OCI-M1 (cell line): ENCODE results near the gene TDG.

ENCODE experiments used
- DNase-seq: peaks from one replicate; lab custom pipeline; 2025; lab: John Stamatoyannopoulos, UW

Gene TDG

GRCh38 chr12:103965590-103966504 lies at the start of gene TDG:
TDG (plus strand) TSS chr12:103965872; CDS start chr12:103966038, 166 bp downstream.
- DNase-seq = peak; percentile 98

DNA sequence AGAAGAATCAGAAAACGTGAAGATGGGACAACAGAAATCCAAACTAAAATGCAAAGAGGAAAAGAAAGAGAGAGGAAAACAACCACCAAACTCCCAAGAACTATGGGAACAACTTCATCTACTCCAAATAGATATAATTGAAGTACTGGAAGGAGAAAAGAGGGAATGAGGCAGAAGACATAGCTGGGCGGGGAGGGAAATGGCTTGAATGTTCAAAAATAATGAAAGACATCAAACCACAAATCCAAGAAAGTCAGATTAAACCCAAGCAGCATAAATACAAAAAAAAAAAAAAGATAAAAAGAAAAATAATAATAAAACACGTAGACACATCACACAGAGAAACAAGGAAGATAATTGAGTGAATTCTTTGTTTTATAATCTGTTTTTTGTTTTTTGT lies 47.8 kb upstream of the TDG start:
- no peak for DNase-seq

- no peak for DNase-seq
These were observed 40.7 kb upstream of the TDG start for GRCh38 chr12:103924761-103925641.

DNA sequence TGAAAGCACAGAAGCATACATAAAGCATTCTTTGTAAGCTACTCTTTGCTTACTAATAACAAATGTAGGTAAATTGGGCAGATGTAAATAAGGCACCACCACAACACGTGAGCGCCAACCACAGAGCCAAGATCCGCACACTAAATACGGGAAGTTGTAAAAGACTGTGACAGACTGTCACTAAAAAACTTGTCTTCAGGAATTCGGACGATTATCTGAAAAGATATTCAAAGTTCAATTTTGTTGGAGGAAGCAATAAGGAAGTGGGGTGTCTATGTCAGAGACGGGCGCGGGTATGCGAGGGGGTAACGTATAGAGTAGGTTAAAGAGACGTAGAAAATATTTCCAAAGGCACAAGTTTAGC lies 37.0 kb upstream of the TDG start:
- peak; percentile 75 for DNase-seq

GRCh38 chr12:103929046-103929783 lies 36.5 kb upstream of the TDG start:
- DNase-seq = peak; percentile 96

DNA sequence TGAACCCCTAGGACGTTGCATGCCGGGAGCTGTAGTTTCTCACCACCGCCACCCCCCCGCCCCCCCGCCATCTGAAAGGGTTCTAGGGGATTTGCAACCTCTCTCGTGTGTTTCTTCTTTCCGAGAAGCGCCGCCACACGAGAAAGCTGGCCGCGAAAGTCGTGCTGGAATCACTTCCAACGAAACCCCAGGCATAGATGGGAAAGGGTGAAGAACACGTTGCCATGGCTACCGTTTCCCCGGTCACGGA lies 36.0 kb upstream of the TDG start:
- no peak for DNase-seq

GRCh38 chr12:103930034-103930786 lies 35.5 kb upstream of the TDG start, which contains the start of gene HSP90B1:
HSP90B1 (plus strand) TSS chr12:103930410; CDS start chr12:103930516, 106 bp downstream.
- DNase-seq = peak; percentile 99

DNA sequence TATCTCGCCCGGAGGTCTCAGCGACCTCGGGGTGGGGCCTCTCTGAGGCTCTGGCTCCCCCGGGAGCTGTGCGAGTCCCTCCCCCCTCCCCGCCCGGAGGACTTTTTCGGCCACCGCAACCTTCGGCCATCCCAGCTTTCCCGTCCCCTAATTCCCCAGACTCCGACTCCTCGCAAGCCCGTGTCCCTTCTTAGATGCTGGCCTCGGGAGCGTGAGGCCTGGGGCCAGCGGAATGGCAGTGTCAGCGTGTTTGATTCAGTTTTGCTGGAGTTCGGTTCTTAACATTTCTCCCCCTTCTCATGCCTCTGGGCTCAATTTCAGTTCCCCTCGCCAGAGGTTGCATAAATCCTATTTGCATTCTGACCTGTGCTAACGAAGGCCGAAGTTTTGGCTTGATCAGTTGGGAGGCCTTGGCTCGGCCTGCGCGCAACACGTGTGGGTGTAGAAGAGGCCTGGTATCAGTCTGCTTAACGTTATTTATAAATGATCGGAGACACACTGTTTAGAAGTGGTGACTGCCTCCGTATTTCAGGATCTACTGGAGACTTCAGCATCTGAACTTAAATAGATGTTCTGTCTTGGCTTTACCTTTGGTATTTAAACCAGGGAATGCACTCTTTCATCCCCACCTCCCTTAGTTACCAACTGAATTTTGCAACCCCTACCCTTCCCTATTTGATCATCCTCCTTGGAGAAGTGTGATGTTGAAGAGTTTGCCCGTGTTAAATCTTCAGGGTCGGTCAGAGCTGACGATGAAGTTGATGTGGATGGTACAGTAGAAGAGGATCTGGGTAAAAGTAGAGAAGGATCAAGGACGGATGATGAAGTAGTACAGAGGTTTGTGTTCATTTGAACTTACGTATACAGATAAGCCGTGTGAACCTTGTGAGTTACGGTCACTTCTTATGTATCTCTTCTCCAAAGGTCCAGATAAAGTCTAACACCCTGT lies 34.6 kb upstream of the TDG start:
- DNase-seq = peak; percentile 66

GRCh38 chr12:103933237-103933636 lies 32.4 kb upstream of the TDG start:
- no peak for DNase-seq

- no peak for DNase-seq
These were observed 29.0 kb upstream of the TDG start for GRCh38 chr12:103936679-103937078.

DNA sequence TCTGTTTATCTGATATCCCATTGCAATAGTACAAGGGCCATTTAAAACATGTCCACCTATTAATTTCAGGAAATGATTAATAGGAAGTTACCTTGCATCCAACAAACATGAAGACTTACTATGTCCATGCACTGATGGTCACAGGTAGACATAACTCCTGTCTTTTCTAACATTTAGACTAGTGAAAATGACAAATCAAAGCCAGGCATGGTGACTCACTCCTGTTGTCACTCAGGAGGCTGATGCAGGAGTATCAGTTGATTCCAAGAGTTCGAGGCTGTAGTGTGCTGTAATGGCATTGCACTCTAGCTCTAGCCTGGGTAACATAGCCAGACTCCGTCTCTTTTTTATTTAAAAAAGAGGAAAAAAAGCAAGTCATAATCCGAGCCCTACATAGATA lies 20.7 kb upstream of the TDG start:
- no peak for DNase-seq

GRCh38 chr12:103947871-103948555 lies 17.7 kb upstream of the TDG start:
- DNase-seq = peak; percentile 65

DNA sequence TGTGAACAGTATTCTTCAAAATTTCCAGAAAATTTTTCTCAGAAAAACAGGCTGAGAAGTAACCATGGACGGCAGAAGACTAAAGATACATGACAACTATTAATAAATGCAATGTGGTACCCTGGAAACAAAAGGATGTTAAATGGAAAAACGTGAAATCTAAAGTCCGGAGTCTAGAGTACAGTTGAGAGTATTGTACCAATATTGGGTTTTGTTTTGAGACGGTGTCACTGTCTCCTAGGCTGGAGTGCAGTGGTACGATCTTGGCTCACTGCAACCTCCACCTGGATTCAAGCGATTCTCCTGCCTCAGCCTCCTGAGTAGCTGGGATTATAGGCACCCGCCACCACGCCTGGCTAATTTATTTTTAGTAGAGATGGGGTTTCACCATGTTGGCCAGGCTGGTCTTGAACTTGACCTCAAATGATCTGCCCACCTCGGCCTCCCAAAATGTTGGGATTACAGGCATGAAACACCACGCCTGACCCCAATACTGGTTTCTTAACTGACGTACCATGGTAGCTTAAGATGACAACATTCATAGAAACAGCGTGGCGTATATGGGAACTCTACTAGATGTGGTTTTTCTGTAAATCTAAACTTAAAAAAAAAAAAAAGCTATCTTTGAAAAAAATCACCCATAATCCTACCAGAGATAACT lies 16.8 kb upstream of the TDG start:
- DNase-seq = no peak

DNA sequence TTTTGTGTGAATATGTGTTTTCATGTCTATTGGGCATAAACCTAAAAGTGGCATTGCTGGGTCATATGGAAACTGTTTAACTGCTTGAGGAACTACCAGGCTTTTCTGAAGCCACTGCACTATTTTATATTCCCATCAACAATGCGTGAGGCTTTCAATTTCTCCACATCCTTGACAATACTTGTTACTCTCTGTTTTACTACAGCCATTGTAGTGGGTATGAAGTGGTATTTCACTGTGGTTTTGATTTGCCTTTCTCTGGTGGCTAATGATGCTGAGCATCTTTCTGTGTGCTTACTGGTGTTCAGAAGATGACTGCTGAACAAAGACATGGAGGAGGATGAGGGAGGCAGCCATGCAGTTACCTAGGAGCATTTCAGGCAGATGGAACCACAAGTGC lies 13.2 kb upstream of the TDG start:
- no peak for DNase-seq

- peak; percentile 41 for DNase-seq
These were observed 9.7 kb upstream of the TDG start for GRCh38 chr12:103955811-103956508.

DNA sequence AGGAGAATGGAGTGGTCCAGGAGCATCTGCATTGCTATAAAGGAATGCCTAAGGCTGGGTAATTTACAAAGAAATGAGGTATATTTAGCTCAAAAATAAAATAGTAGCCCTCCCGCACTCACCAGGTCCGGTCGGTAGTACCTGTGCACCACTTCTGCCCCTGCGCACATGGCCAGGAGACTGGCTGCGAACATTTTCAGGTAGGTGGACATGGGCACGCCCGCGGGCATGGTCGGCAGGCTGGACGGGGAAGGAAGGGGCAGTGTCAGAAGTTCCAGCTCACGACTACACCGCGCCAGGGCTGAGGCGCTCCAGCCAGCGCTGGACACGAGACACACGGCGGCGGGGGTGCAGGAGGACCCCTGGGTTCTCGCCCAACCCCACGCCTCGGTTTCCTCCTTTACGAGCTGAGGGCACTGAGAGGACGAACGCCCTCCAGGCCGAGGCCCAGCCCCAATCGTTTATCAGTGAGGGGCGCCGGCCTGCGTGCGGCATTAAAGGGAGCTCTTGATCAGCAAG lies 9.1 kb upstream of the TDG start:
- no peak for DNase-seq

- no peak for DNase-seq
These were observed 7.7 kb upstream of the TDG start for GRCh38 chr12:103957865-103958388.

- no peak for DNase-seq
These were observed 7.1 kb upstream of the TDG start for GRCh38 chr12:103958621-103959020.
